Spleen (tissue), 11 donors: ENCODE measurements around the gene COL23A1. TPM values are rescaled to one million over a fixed set of nuclear protein-coding genes. Genes with fewer than 3 reads are reported as not detected.
"Not testable (repeated sequence)": the region's sequence is repeated elsewhere in the genome, so short reads cannot be mapped to it uniquely, and the experiment has no call there.

Experiments
- DNase-seq: peaks from one replicate; pipeline ENCODE4 v3.0.0-alpha.2; 2020
- H3K27ac ChIP-seq, 8 donors: fragments of 200-600 bp; sonication (generic) in 7 of 8; 1 replicate in 4 of 8; 2 replicates in 4 of 8; pipeline versions ENCODE4 v1.5.0 to v1.8.0; 2016 to 2021; ENCODE audit warnings: inconsistent platforms in 4 of 8, mild to moderate bottlenecking in 4 of 8, moderate library complexity in 1 of 8
- H3K27me3 ChIP-seq, 7 donors: fragments of 200-600 bp; sonication (generic) in 6 of 7; replicated peaks in 1 of 7; 1 replicate in 4 of 7; 2 replicates in 3 of 7; pipeline versions ENCODE4 v1.5.0 to v1.8.0; 2016 to 2021; ENCODE audit warnings: inconsistent platforms in 3 of 7, mild to moderate bottlenecking in 1 of 7
- H3K36me3 ChIP-seq, 6 donors: fragments of 200-600 bp; sonication (generic) in 5 of 6; 1 replicate in 4 of 6; 2 replicates in 2 of 6; pipeline versions ENCODE4 v1.5.0 to v1.8.0; 2016 to 2021; ENCODE audit warnings: inconsistent platforms in 2 of 6
- H3K4me1 ChIP-seq, 6 donors: fragments of 200-600 bp; sonication (generic) in 5 of 6; 1 replicate in 3 of 6; 2 replicates in 3 of 6; pipeline versions ENCODE4 v1.5.0 to v1.8.0; 2016 to 2021; ENCODE audit warnings: inconsistent platforms in 3 of 6
- H3K4me3 ChIP-seq, 8 donors: fragments of 200-600 bp; sonication (generic) in 7 of 8; 1 replicate in 4 of 8; 2 replicates in 4 of 8; pipeline versions ENCODE4 v1.5.0 to v1.8.0; 2016 to 2021; ENCODE audit warnings: inconsistent platforms in 4 of 8, mild to moderate bottlenecking in 4 of 8, moderate library complexity in 2 of 8
- H3K9me3 ChIP-seq, 8 donors: fragments of 200-600 bp; sonication (generic) in 7 of 8; 1 replicate in 4 of 8; 2 replicates in 4 of 8; pipeline versions ENCODE4 v1.5.0 to v1.8.0; 2016 to 2021; ENCODE audit warnings: inconsistent platforms in 4 of 8
- CTCF ChIP-seq, 11 experiments: fragments of 200-600 bp in 7 of 11; fragments of 450-650 bp in 4 of 11; sonication (generic) in 4 of 11; IDR thresholded peaks in 8 of 11; conservative IDR thresholded peaks in 3 of 11; 1 replicate in 7 of 11; 2 replicates in 4 of 11; pipeline versions ENCODE4 v1.4.0 to v1.8.0; 2016 to 2021; ENCODE audit warnings: antibody characterized with exemption in 11 of 11, inconsistent platforms in 4 of 11, mild to moderate bottlenecking in 1 of 11
- POLR2A ChIP-seq, 3 donors: fragments of 450-650 bp; IDR thresholded peaks; one replicate each; pipeline ENCODE4 v1.5.1; 2017; ENCODE audit warnings: antibody characterized with exemption in 3 of 3, mild to moderate bottlenecking in 1 of 3
- POLR2AphosphoS5 ChIP-seq, 3 donors: sonication (generic); formaldehyde crosslinking; IDR thresholded peaks; one replicate each; pipeline ENCODE4 v1.5.1; 2017; ENCODE audit warnings: antibody characterized with exemption in 3 of 3
- WGBS, 5 donors: extraction: QIAGEN DNeasy Blood & Tissue Kit in 3 of 5; methylation state at CpG; one replicate each; pipeline versions ENCODE4 v1.1.5 to v1.1.7; 2013 to 2018; 5-methylcytosine and 5-hydroxymethylcytosine counted together
- intact Hi-C: fragments of 100-400 bp; cut with DNase I; formaldehyde crosslinking; loops from one replicate; pipeline ENCODE4 v1.15.0; 2023; ENCODE audit warnings: low total_unique reads
- polyA plus RNA-seq, 3 donors: library from polyadenylated mRNA; stranded (reverse); fragments of 200-250 nt; gene quantifications; one replicate each; pipeline ENCODE4 v1.2.1, GENCODE V29; 2013
- total RNA-seq, 7 donors: library from RNA; depleted of rRNA in 3 of 7; stranded (reverse); fragments of >200 nt in 3 of 7; fragmentation: NEBNext Ultra II Directional in 4 of 7; extraction: Animal tissue kit (Norgen Biotek cat#: 25700) in 4 of 7; gene quantifications; one replicate each; pipeline versions ENCODE4 v1.1.0 to v1.2.1, GENCODE V29; 2016 to 2021
- donor health status: healthy with polysubstance abuse.
- donor health status: DM: no; HTN: no; CAD: no; lungs with moderate emphysema.
- donor health status: DM: no; HTN: no; CAD: no.
- donor health status: Bipolar disorder and iron deficiency.
- donor health status: healthy.
- donor health status: DM: no; HTN: no; CAD: no.
- donor health status: DM: yes; HTN: yes; CAD: no.

The COL23A1 gene
- total and polyA plus RNA-seq, 10 donors = 0.63 to 3.8 (median 1.9) TPM

DNA sequence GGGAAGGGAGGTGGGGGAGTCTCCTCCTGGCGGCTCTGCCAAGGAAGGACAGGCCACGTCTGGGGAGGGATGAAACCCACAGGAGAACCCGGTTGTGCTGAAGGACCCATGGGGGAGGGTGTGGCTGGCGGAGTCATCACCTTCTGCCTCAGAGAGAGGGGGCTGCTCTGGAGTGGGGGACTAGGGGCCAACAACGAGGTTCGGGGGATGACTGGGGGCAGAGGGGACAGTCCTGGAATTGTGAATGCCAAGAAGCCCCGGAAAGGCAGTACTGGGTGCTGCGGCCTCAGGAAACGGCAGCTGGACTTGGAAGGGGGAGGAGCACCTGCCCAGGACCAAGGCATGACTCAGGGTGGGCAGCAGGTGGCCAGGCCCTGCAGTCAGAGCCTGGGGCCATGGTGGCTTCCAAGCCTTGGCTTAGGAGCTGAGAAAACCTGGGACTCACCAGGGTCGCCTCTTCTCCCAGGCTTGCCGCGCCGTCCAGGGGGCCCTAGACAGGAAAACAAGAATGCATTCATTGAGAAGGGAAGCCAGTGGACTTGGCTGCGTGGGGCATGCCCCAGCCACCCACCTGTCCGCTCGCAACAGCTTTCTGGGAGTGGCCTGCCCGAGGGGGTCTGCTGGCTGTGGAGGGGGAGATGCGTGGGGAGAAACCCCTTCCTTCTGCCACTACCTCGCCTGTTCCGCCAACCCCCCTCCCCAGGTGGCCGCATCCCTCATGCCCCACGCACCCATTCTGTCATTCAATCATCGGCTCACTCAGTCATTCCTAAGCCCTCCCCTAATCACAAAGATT is 283.6 kb downstream of the COL23A1 start:
- Histone ChIP-seq H3K36me3 (no peaks in the 10 kb centered on the region), H3K9me3 (no peaks in the 10 kb centered on the region), H3K27ac (no peak overlapping the region), H3K27me3 (no peaks in the 10 kb centered on the region), H3K4me3 (no peak overlapping the region), H3K4me1 (no peaks in the 10 kb centered on the region)
- peak; percentile 64 for DNase-seq
- TF ChIP-seq POLR2A (IDR thresholded peaks at IDR 0.05) = no peak
- TF ChIP-seq CTCF (IDR thresholded peaks at IDR 0.05 in 8 of 11, conservative IDR thresholded peaks at IDR 0.05 in 3 of 11) = no peak
- no peak for TF ChIP-seq POLR2AphosphoS5 (IDR thresholded peaks at IDR 0.05)
- 74 to 85% (median 81%) methylated on average over 22 to 23 of the region's 23 CpGs for WGBS, 5 donors
- intact Hi-C loops = no loop called here

- Histone ChIP-seq H3K36me3 (no peaks in the 10 kb centered on the region), H3K27ac (no peak overlapping the region), H3K27me3 (no peaks in the 10 kb centered on the region), H3K4me3 (no peak overlapping the region), H3K9me3 (no peaks in the 10 kb centered on the region), H3K4me1 (no peaks in the 10 kb centered on the region)
- TF ChIP-seq CTCF (IDR thresholded peaks at IDR 0.05 in 8 of 11, conservative IDR thresholded peaks at IDR 0.05 in 3 of 11) = no peak
- no peak for TF ChIP-seq POLR2A (IDR thresholded peaks at IDR 0.05)
- no peak for TF ChIP-seq POLR2AphosphoS5 (IDR thresholded peaks at IDR 0.05)
- intact Hi-C loops = no loop called here
- 68 to 80% (median 76%) methylated on average over 15 of the region's 15 CpGs for WGBS, 5 donors
- DNase-seq = peak; percentile 56
Observed at GRCh38 chr5:178305801-178306200, 284.4 kb downstream of the COL23A1 start.

DNA sequence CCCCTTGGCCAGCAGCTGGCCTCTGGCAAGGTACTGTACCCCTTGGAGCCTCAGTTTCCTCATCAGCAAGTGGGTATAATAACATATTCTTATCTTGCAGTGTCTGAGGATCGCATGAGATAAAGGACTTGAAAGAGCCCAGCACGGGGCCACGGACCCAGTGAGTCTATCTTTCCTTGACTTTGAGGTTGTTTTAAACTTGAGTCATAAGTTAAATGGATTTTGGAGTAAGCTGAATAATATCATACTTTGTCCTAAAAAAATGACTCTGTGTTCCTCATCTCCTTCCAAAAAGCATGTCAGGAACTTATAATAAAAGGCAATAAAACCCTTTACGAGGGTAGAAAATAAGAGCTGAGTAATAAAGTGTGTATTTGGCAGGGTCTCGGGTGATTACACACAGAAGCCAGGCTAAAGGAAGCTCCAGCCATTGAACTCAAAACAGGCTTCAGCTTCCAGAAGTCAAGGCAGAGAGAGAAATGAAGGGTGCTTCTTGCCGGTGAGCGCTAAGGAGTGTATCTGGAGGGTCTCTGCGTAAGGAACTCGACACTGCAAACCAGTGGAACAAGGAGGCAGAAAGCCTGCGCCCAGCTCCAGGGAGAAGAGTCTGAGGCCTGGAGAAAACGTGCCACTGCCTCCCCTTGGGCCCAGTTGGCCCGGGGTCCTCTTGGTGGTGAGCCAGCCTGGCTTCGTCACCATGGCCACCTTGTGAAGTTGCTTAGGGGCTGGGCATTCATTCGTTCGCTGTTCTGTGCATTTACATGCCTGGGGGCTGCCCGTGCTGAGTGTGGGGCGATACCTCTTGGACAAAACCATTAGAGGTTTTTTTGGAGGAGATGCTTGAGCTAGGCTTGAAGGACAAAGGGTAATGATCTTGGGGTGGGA is 285.2 kb downstream of the COL23A1 start:
- TF ChIP-seq CTCF (IDR thresholded peaks at IDR 0.05 in 8 of 11, conservative IDR thresholded peaks at IDR 0.05 in 3 of 11) (no peak), POLR2A (IDR thresholded peaks at IDR 0.05) (no peak), POLR2AphosphoS5 (IDR thresholded peaks at IDR 0.05) (no peak)
- DNase-seq = peak; percentile 42
- intact Hi-C loops = no loop called here
- Histone ChIP-seq H3K36me3 (no peaks in the 10 kb centered on the region), H3K4me3 (no peak overlapping the region), H3K27me3 (no peaks in the 10 kb centered on the region), H3K4me1 (no peaks in the 10 kb centered on the region), H3K9me3 (no peaks in the 10 kb centered on the region), H3K27ac (no peak overlapping the region)
- WGBS, 5 donors = 88 to 96% (median 92%) methylated on average over 17 of the region's 17 CpGs

DNA sequence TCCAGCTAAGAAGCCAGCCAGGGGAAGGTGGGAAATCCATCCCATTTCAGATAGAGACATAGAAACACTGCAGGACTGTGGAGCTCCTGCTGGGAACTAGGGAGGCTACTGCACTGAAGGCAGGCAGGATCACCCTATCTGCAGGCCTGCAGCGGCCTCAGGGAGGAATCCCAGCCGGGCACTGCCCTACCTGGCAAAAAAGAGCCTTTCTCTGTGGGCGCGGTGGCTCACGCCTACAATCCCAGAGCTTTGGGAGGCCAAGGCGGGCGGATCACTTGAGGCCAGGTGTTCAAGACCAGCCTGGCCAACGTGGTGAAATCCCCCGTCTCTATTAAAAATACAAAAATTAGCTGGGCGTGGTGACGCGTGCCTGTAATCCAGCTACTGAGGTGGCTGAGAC is 286.2 kb downstream of the COL23A1 start:
- Histone ChIP-seq H3K9me3 (no peaks in the 10 kb centered on the region), H3K36me3 (no peaks in the 10 kb centered on the region), H3K27ac (no peak overlapping the region), H3K4me1 (no peaks in the 10 kb centered on the region), H3K27me3 (no peaks in the 10 kb centered on the region), H3K4me3 (no peak overlapping the region)
- peak; percentile 33 for DNase-seq
- 82 to 91% (median 86%) methylated on average over 11 to 12 of the region's 12 CpGs for WGBS, 5 donors
- TF ChIP-seq POLR2AphosphoS5 (IDR thresholded peaks at IDR 0.05) (no peak), POLR2A (IDR thresholded peaks at IDR 0.05) (no peak), CTCF (IDR thresholded peaks at IDR 0.05 in 8 of 11, conservative IDR thresholded peaks at IDR 0.05 in 3 of 11) (no peak)
- intact Hi-C loops = no loop called here

DNA sequence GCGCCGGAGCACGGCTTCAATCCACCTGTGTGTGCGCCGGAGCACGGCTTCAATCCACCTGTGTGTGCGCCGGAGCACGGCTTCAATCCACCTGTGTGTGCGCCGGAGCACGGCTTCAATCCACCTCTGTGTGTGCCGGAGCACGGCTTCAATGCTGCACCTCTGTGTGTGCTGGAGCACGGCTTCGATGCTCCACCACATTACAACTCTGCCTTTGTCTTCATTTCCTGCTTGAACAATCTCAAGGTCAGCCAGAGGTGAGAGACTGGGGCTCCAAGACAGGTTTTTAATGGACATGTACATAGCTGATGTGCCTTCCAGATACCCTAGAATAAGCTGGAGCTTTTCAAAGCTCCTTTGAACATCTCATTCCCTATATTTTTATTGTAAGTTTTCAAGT is 287.9 kb downstream of the COL23A1 start:
- intact Hi-C loops = not testable (repeated sequence)

More for the DNA sequence above, 287.9 kb downstream of the COL23A1 start:
- not testable (repeated sequence) for H3K27ac ChIP-seq, H3K4me3 ChIP-seq, DNase-seq, H3K27me3 ChIP-seq, H3K9me3 ChIP-seq, H3K4me1 ChIP-seq, H3K36me3 ChIP-seq
- WGBS, 5 donors = 68 to 85% (median 80%) methylated on average over 14 to 16 of the region's 16 CpGs
